Stimulated activated CD4-positive, alpha-beta T cell treated with anti-CD3 and anti-CD28 coated beads, Interleukin-1b, Interleukin-23, amount 100 ng/mL, for 1 hour (primary cell): Measurements from ENCODE around the gene OR5T3.
"Not testable (repeated sequence)": the region's sequence is repeated elsewhere in the genome, so short reads cannot be mapped to it uniquely, and the experiment has no call there.

Source experiments
- DNase-seq, 2 donors: peaks; one replicate each; pipeline ENCODE4 v3.0.0-alpha.2; 2020; ENCODE audit warnings: low read depth in 2 of 2

OR5T3 gene

DNA sequence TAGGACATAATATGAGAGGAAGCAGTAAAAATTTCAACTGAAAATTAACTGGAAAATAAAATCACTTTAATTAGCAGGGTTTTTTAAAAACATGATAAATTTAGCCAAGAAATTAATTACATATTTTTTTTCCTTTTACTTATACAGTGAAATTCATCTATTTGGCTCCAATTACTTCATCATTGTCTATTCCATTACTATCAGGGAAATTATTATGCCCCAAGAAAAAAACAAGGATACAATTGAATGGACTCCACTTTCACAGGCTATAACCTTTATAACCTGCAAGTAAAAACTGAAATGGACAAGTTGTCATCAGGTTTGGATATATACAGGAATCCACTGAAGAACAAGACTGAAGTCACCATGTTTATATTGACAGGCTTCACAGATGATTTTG, at the start of gene OR5T3:
TSS of gene OR5T3 (plus strand) at position 301 of the 400 bp plus-strand sequence. CDS start at position 301, 0 bp downstream.
- DNase-seq: no peak

GRCh38 chr11:56207790-56208189, 44.3 kb upstream of the OR5T3 start:
- no peak for DNase-seq

- DNase-seq: no peak
Observed at GRCh38 chr11:56214537-56214936, 37.5 kb upstream of the OR5T3 start.

DNA sequence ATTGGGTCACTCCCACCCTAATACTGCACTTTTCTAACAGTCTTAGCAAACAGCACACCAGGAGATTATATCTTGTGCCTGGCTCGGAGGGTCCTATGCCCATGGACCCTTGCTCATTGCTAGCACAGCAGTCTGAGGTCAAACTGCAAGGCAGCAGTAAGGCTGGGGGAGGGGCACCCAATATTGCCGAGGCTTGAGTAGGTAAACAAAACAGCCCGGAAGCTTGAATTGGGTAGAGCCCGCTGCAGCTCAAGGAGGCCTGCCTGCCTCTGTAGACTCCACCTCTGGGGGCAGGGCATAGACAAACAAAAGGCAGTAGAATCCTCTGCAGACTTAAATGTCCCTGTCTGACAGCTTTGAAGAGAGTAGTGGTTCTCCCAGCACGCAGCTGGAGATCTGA, 32.3 kb upstream of the OR5T3 start:
- not testable (repeated sequence) for DNase-seq

GRCh38 chr11:56234155-56234554, 17.9 kb upstream of the OR5T3 start, which contains the start of gene OR5T2:
Gene OR5T2, minus strand, starts transcription at chr11:56234255. Its CDS starts 1,193 bp downstream, at chr11:56233062.
- DNase-seq: no peak

- no peak for DNase-seq
Observed at GRCh38 chr11:56271092-56271491, 19.0 kb downstream of the OR5T3 start.

- DNase-seq: no peak
Observed at GRCh38 chr11:56273854-56274253, 21.8 kb downstream of the OR5T3 start, which contains the start of gene OR5T1. Gene OR5T1, plus strand, starts transcription at chr11:56274154. Its CDS starts 1,485 bp downstream, at chr11:56275639.

DNA sequence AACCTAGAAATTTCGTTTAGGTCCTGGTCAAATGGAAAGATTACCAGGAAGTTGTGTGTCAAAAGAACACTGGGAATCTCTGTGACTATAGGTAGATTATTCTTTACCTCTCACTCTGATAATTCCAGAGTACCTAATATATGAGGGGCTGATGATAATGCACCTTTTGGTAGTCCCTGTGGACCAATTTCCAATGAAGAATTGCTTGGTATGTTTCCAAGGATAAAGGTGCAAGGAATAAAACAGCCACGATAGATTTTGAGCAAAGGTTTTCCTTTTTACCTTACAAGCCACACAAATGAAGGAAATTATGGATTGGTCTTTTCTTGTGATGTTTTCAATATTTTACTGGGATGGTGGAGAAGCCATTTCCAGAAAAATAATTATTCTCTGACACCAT, 40.1 kb downstream of the OR5T3 start, which contains the start of gene OR8H1:
TSS of gene OR8H1 (minus strand) at position 101 of the 400 bp plus-strand sequence. CDS start 1,192 bp downstream, outside the sequence.
- DNase-seq: no peak

DNA sequence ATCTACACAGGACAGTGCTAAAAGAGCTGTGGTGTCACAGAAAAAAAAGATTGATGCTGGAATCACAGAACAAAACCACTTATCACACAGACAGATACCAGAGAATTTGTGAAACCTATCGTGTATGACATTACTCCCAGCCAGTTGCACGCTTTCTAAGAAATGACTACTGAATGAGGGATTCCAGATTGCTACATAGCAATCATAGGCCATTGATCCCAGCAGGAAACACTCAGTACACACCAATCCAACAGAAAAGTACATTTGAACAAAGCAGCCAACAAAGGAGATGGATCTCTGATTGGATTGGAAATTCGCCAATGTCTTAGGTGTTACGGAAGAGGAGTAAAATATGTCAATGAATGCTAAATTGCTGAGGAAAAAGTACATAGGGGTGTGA, 44.8 kb downstream of the OR5T3 start:
- no peak for DNase-seq
